OCI-M2 (cell line): ENCODE measurements around the gene SEC31B.

Source experiments
- DNase-seq: peaks from one replicate; lab custom pipeline; 2025; ENCODE audit not compliant: unreplicated experiment; lab: John Stamatoyannopoulos, UW

SEC31B gene

DNA sequence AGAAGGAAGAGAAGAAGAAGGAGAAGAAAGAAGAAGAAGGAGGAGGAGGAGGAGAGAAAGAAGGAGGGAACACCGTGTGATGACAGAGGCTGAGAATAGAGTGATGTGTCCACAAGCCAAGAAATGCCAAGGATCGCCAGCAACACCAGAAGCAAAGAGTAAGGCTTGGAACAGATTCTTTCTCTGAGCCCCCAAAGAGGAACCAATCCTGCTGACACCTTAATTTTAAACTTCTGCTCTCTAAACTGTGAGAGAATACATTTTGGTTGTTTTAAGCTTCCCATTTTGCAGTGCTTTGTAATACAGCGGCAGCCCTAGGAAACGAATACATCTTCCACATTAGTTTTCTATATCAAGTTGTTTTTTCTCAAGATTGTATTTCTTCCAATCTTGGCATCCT, 70.7 kb downstream of the SEC31B start:
- no peak for DNase-seq

DNA sequence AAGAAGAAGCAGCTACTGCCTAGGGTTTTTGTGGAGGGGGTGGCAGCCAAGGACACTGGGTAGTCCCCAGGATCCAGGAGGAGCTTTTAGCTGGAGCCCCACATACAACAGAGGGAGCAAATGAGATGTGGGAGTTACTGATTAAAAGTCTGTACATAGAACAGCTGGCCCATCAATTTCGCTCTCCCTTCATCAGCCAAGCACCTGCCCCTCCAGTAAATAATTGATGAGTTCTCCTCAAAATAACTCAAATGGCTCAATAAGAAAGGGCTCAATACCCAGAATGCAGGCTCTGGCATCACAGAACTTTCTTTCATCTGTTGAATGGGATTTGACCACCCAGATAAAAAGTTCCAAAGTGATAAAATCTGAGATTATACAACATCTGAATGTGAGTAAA, 72.0 kb downstream of the SEC31B start:
- no peak for DNase-seq

DNA sequence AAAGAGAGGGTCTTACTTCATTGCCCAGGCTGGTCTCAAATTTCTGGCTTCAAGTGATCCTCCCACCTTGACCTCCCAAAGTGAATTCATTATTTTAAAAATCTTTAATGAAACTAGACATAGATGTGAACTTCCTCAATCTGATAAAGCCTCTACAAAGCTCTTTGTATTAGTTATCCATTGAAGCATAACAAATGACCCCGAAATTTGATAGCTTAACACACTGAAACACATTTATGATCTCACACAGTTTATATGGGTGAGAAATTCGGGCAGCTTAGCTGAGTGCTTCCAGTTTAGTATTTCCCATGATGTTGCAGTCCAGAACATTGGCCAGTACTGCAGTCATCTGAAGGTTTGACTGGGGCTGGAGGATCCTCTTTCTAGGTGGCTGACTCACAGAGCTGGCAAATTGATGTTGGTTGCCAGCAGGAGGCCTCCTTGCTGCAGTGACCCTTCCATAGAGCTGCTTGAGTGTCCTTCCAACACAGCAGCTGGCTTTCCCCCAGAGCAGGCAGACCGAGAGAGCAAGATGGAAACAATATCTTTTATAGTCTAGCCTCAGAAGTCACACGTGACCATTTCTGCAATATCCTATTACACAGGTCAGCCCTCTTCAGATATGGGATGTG, 73.4 kb downstream of the SEC31B start:
- DNase-seq = no peak

DNA sequence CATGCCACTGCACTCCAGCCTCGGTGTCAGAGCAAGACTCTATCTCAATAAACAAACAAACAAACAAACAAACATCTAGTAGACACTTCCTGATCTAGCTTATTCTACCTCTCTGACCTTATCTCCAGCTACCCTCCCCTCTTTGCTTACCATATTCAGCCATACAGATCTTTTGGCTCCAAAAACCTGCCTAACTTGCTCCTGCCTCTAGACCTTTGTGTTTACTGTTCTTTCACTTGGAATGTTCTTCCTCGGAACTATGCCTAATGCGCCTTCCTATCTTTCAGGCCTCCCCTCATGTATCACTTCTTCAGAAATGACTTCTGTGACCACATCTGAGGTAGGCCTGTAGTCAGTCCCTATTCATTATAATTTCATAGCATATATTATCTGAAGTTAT, 77.1 kb downstream of the SEC31B start:
- DNase-seq = no peak

DNA sequence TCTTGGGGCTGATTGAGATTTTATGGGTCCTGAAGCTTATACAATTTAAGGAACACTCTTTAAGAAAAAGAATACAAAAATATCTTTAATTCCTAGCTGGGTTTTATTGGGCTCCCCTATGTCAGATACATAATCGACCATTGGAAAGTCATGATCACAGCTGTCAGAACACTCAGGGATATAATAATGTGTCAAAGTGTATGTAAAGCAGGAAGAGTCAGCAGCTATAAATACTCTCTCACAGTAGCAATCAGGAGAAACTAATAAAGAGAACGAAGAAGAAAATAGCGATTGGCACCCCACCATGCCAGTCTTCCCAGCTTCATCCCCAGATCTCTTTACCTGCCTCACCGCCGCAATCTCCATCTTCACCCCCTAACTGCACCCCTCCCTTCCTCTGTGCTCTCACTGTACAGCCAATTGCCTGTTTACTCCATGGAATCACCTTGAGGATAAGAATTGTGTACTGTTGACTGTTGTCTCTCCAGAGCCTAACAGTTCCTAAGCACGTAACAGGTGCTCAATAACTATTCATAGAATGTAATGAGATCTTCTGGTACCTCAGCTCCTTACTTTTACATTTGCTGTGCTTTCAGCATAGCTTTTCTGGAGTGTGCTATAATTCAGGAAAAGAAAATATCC, 80.9 kb downstream of the SEC31B start:
- DNase-seq = no peak
